A549 (cell line): ENCODE results near the gene MYRF. TPM values are rescaled to one million over a fixed set of nuclear protein-coding genes. Genes with fewer than 3 reads are reported as not detected.

ENCODE experiments used
- ATAC-seq, 2 experiments: fragments of 200-7000 bp in 1 of 2; fragments of >200 bp in 1 of 2; cut with Nextera tagmentation in 1 of 2; cut with Tn5 transposase in 1 of 2; 3 replicates each; pipeline versions ENCODE4 v1.8.0 to v1.9.1; 2018 to 2020; ENCODE audit warnings: mild to moderate bottlenecking in 1 of 2, moderate library complexity in 1 of 2
- CTCF ChIA-PET: fragments of 300-600 bp; sonication (Branson Sonifier 250); formaldehyde crosslinking; extraction: SDS; loops from one replicate; lab custom pipeline; 2021; ENCODE audit warnings: antibody characterized with exemption, inconsistent platforms; lab: Yijun Ruan, JAX
- POLR2A ChIA-PET: fragments of 350-600 bp; formaldehyde crosslinking; extraction: SDS; loops from one replicate; lab custom pipeline; 2021; ENCODE audit warnings: antibody characterized with exemption, inconsistent platforms; lab: Yijun Ruan, JAX
- DNase-seq, 2 experiments: peaks; one replicate each; pipeline versions ENCODE4 v3.0.0 to v3.0.0-alpha.2; 2011 to 2016; ENCODE audit warnings: low read depth in 1 of 2, low spot score in 1 of 2
- FAIRE-seq: peaks from 2 replicates; lab custom pipeline; 2011; peaks lifted over from hg19 to GRCh38; lab: Jason Lieb, UNC
- H3K27ac ChIP-seq, 2 experiments: fragments of >200 bp; sonication (Bioruptor Twin); formaldehyde crosslinking; 3 replicates each; pipeline ENCODE4 v1.5.1; 2016 to 2017
- H3K4me1 ChIP-seq: fragments of >200 bp; sonication (Bioruptor Twin); formaldehyde crosslinking; 3 replicates; pipeline ENCODE4 v1.6.1; 2016
- H3K4me2 ChIP-seq: fragments of >200 bp; sonication (Bioruptor Twin); formaldehyde crosslinking; 3 replicates; pipeline ENCODE4 v1.6.1; 2016
- H3K4me3 ChIP-seq: fragments of >200 bp; sonication (Bioruptor Twin); formaldehyde crosslinking; 3 replicates; pipeline ENCODE4 v1.5.1; 2016
- H3K9me3 ChIP-seq: fragments of >200 bp; sonication (Bioruptor Twin); formaldehyde crosslinking; 3 replicates; pipeline ENCODE4 v1.6.1; 2016
- CBX8 ChIP-seq: fragments of 200-600 bp; sonication (generic); IDR thresholded peaks from 2 replicates; pipeline ENCODE4 v1.6.1; 2016
- CEBPB ChIP-seq, 2 experiments: fragments of >200 bp in 1 of 2; sonication (Bioruptor Twin) in 1 of 2; formaldehyde crosslinking in 1 of 2; IDR thresholded peaks; 2 replicates each; pipeline ENCODE4 v1.6.1; 2012 to 2016
- CHD2 ChIP-seq: fragments of 150-350 bp; IDR thresholded peaks from 2 replicates; pipeline ENCODE4 v1.6.1; 2014; ENCODE audit warnings: low read length; ENCODE audit not compliant: partially characterized antibody
- CHD4 ChIP-seq: fragments of 200-600 bp; sonication (generic); IDR thresholded peaks from 2 replicates; pipeline ENCODE4 v1.6.1; 2016; ENCODE audit warnings: antibody characterized with exemption, mild to moderate bottlenecking, borderline replicate concordance
- EHF ChIP-seq: fragments of 250-450 bp; sonication (Bioruptor Pico); IDR thresholded peaks from 2 replicates; pipeline ENCODE4 v1.5.0; 2020; ENCODE audit warnings: mild to moderate bottlenecking
- EHMT2 ChIP-seq: fragments of 200-600 bp; sonication (generic); IDR thresholded peaks from 2 replicates; pipeline ENCODE4 v1.6.1; 2016; ENCODE audit warnings: antibody characterized with exemption, low read depth, mild to moderate bottlenecking, moderate library complexity
- FOSB ChIP-seq: fragments of 250-450 bp; sonication (Bioruptor Pico); IDR thresholded peaks from 2 replicates; pipeline ENCODE4 v1.5.0; 2020; ENCODE audit warnings: mild to moderate bottlenecking, moderate library complexity
- GATA3 ChIP-seq: IDR thresholded peaks from 2 replicates; pipeline ENCODE4 v1.6.1; 2012; ENCODE audit warnings: borderline replicate concordance
- HEYL ChIP-seq: fragments of 250-450 bp; sonication (Bioruptor Pico); IDR thresholded peaks from 2 replicates; pipeline ENCODE4 v1.8.0; 2021; ENCODE audit warnings: mild to moderate bottlenecking, moderate library complexity
- HOXA7 ChIP-seq: fragments of 250-450 bp; sonication (Bioruptor Pico); IDR thresholded peaks from 2 replicates; pipeline ENCODE4 v1.5.0; 2020; ENCODE audit warnings: mild to moderate bottlenecking, moderate library complexity
- HOXB13 ChIP-seq: fragments of 250-450 bp; sonication (Bioruptor Pico); IDR thresholded peaks from 2 replicates; pipeline ENCODE4 v1.5.0; 2020; ENCODE audit warnings: low read depth, mild to moderate bottlenecking, moderate library complexity
- HOXB5 ChIP-seq: fragments of 250-450 bp; sonication (Bioruptor Pico); IDR thresholded peaks from 2 replicates; pipeline ENCODE4 v1.5.0; 2020; ENCODE audit warnings: mild to moderate bottlenecking, moderate library complexity
- JUNB ChIP-seq: fragments of >200 bp; sonication (Bioruptor Twin); formaldehyde crosslinking; IDR thresholded peaks from 2 replicates; pipeline ENCODE4 v1.6.1; 2016
- KDM1A ChIP-seq: fragments of 200-600 bp; sonication (generic); IDR thresholded peaks from 2 replicates; pipeline ENCODE4 v1.6.1; 2016; ENCODE audit warnings: low read depth, mild to moderate bottlenecking
- MAZ ChIP-seq: fragments of 150-350 bp; IDR thresholded peaks from 2 replicates; pipeline ENCODE4 v1.6.1; 2014; ENCODE audit warnings: antibody characterized with exemption, low read depth, low read length, borderline replicate concordance
- NPAS2 ChIP-seq: fragments of 250-450 bp; sonication (Bioruptor Pico); IDR thresholded peaks from 2 replicates; pipeline ENCODE4 v1.8.0; 2022; ENCODE audit warnings: mild to moderate bottlenecking, moderate library complexity, borderline replicate concordance
- NR3C1 ChIP-seq: fragments of >200 bp; sonication (Bioruptor Twin); formaldehyde crosslinking; IDR thresholded peaks from 3 replicates; pipeline ENCODE4 v1.6.1; 2017
- PHF8 ChIP-seq: fragments of 200-600 bp; sonication (generic); IDR thresholded peaks from 2 replicates; pipeline ENCODE4 v1.6.1; 2016; ENCODE audit warnings: low read depth, mild to moderate bottlenecking, antibody characterized with exemption, moderate library complexity, borderline replicate concordance
- POLR2A ChIP-seq: IDR thresholded peaks from 2 replicates; pipeline ENCODE4 v1.6.1; 2012; ENCODE audit warnings: mild to moderate bottlenecking, low read length
- RAD21 ChIP-seq, 2 experiments: fragments of >200 bp in 1 of 2; sonication (Bioruptor Twin) in 1 of 2; formaldehyde crosslinking in 1 of 2; IDR thresholded peaks in 1 of 2; conservative IDR thresholded peaks in 1 of 2; 2 replicates in 1 of 2; 3 replicates in 1 of 2; pipeline ENCODE4 v1.6.1; 2012 to 2018; ENCODE audit warnings: inconsistent platforms in 1 of 2
- RNF2 ChIP-seq: fragments of 200-600 bp; sonication (generic); IDR thresholded peaks from 2 replicates; pipeline ENCODE4 v1.6.1; 2016; ENCODE audit warnings: low read depth, mild to moderate bottlenecking, antibody characterized with exemption, moderate library complexity, borderline replicate concordance
- TFCP2L1 ChIP-seq: fragments of 250-450 bp; sonication (Bioruptor Pico); IDR thresholded peaks from 2 replicates; pipeline ENCODE4 v1.5.0; 2021; ENCODE audit warnings: mild to moderate bottlenecking
- ZC3H11A ChIP-seq: fragments of 450-650 bp; IDR thresholded peaks from 2 replicates; pipeline ENCODE4 v1.6.1; 2014; ENCODE audit warnings: antibody characterized with exemption, mild to moderate bottlenecking
- ZFP36 ChIP-seq: fragments of 450-650 bp; IDR thresholded peaks from 2 replicates; pipeline ENCODE4 v1.6.1; 2014; ENCODE audit warnings: borderline replicate concordance; ENCODE audit not compliant: partially characterized antibody
- WGBS: methylation state at CpG from one replicate; pipeline ENCODE4 v1.1.6; 2017; ENCODE audit errors: missing lambda C conversion rate; 5-methylcytosine and 5-hydroxymethylcytosine counted together
- polyA plus RNA-seq, 4 experiments: library from polyadenylated mRNA; depleted of rRNA in 3 of 4; stranded (reverse); fragments of >200 nt; fragmentation: RNase III in 1 of 4; extraction: RNeasy Plus Mini Kit Qiagen cat#74134 plus additional on column Dnase treatment in 1 of 4; gene quantifications; 2 replicates in 3 of 4; 3 replicates in 1 of 4; pipeline ENCODE4 v1.2.3, GENCODE V29; 2011 to 2017
- TF ChIP-seq, protein P1 (sequence below): fragments of >200 bp; sonication (Bioruptor Twin); formaldehyde crosslinking; IDR thresholded peaks from 3 replicates; pipeline ENCODE4 v1.6.1; 2016
- TF ChIP-seq, protein P2 (sequence below): fragments of 150-350 bp; IDR thresholded peaks from 2 replicates; pipeline ENCODE4 v1.6.1; 2014; ENCODE audit warnings: low read depth, mild to moderate bottlenecking, low read length

The MYRF gene
- polyA plus RNA-seq, 2 of the 4 experiments (the other 2 are of a cell fraction), result 14.7 to 22.3 TPM

DNA sequence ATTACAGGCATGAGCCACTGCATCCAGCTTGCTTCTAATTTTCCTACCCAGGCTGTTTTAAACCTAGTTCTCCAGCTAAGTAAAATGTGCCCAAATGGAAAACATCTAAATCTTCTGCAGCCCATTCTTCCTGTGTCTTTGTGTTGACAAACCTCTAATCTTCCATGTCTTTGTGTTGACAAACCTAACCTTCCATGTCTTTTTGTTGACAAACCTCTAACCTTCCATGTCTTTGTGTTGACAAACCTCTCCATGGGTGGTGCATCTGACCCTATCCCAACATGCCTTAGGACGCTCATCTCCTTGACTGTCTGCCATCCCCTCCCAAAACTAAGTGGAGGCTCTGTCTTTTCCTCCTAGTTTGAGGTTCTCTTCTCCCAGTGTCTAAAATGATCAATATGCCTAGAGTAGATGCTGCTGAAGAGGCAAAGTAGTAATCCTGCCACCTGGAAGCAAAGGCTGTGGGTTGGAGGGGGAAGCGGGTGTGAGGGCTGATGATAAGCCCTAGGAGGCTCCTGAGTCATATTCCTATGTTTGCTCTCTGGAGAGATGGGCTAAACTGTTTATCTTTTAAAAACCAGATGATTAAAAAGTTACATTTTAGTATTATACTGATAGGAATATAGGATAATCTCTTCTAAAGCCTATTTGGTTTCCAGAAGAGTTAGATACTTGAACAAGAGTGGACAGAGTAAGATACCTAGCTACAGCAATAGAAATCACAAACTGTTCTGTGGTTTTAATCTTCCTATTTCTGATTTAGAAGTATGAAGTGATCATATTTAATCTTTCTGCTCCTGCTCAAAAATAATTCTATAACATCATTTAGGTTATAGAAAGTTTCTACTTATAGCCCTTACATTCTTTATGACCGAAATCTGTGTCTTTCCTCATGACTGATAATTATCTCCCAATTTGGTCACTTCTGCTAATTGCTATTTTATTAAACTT is 48.2 kb downstream of the MYRF start:
- POLR2A ChIA-PET, result interaction anchor here (2.0 to 3.6 kb wide), 2 partner anchors 15 kb away, joined by 9 to 43 read pairs; partner anchors contain the start of gene FADS1

DNA sequence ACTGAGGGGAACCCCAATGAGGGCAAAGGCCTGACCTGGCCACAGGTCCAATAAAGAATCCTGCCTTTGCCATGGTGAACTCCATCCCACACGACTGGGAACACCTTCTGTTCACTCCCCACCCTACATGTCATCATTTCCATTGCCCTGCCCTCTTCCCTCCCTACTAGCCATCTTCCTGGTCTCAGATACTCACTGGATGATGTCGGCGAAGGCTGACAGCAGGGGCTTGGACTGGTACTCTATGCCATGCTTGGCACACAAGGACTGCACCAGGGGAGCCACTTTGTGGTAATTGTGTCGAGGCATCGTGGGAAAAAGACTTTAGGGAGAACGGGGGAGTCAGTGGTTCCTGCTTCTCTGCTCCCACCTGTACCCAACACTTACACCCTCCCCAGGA is 50.2 kb downstream of the MYRF start:
- Histone ChIP-seq H3K4me2 (no peak overlapping the region), H3K9me3 (no peaks in the 10 kb centered on the region), H3K27ac (0 out of 6 replicates have a peak overlapping the region, but pooled peaks of 1 of the 2 experiments have one; percentile 27), H3K4me1 (peaks cover 32% of the 10 kb centered on the region), H3K4me3 (no peak overlapping the region)
- no peak for TF ChIP-seq HOXB13 (CRISPR knock-in tag)
- TF ChIP-seq HOXA7 (CRISPR knock-in tag), result no peak
- no peak for TF ChIP-seq EHF (CRISPR knock-in tag)
- TF ChIP-seq POLR2A, result no peak
- TF ChIP-seq CHD4, result no peak
- TF ChIP-seq, protein P1, sequence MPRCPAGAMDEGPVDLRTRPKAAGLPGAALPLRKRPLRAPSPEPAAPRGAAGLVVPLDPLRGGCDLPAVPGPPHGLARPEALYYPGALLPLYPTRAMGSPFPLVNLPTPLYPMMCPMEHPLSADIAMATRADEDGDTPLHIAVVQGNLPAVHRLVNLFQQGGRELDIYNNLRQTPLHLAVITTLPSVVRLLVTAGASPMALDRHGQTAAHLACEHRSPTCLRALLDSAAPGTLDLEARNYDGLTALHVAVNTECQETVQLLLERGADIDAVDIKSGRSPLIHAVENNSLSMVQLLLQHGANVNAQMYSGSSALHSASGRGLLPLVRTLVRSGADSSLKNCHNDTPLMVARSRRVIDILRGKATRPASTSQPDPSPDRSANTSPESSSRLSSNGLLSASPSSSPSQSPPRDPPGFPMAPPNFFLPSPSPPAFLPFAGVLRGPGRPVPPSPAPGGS, result no peak
- TF ChIP-seq TFCP2L1 (CRISPR knock-in tag), result no peak
- TF ChIP-seq NR3C1, result no peak
- no peak for TF ChIP-seq ZFP36
- no peak for TF ChIP-seq EHMT2
- no peak for TF ChIP-seq ZC3H11A
- TF ChIP-seq, protein P2, sequence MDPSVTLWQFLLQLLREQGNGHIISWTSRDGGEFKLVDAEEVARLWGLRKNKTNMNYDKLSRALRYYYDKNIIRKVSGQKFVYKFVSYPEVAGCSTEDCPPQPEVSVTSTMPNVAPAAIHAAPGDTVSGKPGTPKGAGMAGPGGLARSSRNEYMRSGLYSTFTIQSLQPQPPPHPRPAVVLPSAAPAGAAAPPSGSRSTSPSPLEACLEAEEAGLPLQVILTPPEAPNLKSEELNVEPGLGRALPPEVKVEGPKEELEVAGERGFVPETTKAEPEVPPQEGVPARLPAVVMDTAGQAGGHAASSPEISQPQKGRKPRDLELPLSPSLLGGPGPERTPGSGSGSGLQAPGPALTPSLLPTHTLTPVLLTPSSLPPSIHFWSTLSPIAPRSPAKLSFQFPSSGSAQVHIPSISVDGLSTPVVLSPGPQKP, result no peak
- no peak for TF ChIP-seq FOSB (CRISPR knock-in tag)
- TF ChIP-seq CBX8, result no peak
- DNase-seq, result no peak
- FAIRE-seq, result no peak
- ChIA-PET CTCF (interaction anchor here (1.5 to 7.6 kb wide), 6 partner anchors 13 to 306 kb away, joined by 4 to 95 read pairs (median 13); partner anchors contain the start of gene FADS1), POLR2A (no interaction called here)
- 89% methylated on average over 6 of the region's 6 CpGs for WGBS
- no peak for ATAC-seq

More for the DNA sequence above, 48.2 kb downstream of the MYRF start:
- ATAC-seq (peak; percentile 20 to 35; a peak in 1 of 6 replicates), DNase-seq (no peak), FAIRE-seq (no peak)
- Histone ChIP-seq H3K4me2 (peak overlapping the region; percentile 11; the same call in 2 of the 3 replicates), H3K27ac (no peak overlapping the region), H3K9me3 (no peaks in the 10 kb centered on the region), H3K4me1 (peaks cover 36% of the 10 kb centered on the region), H3K4me3 (no peak overlapping the region)
- WGBS, result 62% methylated on average over 3 of the region's 3 CpGs
- TF ChIP-seq MAZ (no peak), CHD4 (no peak), PHF8 (no peak), NPAS2 (no peak), KDM1A (no peak), CHD2 (no peak), HEYL (CRISPR knock-in tag) (no peak), RNF2 (no peak), HOXA7 (CRISPR knock-in tag) (no peak), HOXB5 (CRISPR knock-in tag) (no peak), JUNB (no peak), CEBPB (IDR thresholded peaks at IDR 0.05) (no peak), RAD21 (conservative IDR thresholded peaks at IDR 0.05 in 1 of 2, IDR thresholded peaks at IDR 0.05 in 1 of 2) (no peak), GATA3 (no peak), FOSB (CRISPR knock-in tag) (no peak)
- TF ChIP-seq, protein P2, result no peak
- CTCF ChIA-PET, result interaction anchor here (0.8 to 8.5 kb wide), 11 partner anchors 9 to 308 kb away, joined by 3 to 121 read pairs (median 28); partner anchors contain the start of genes FADS1 and FADS2
